DMS53 (cell line): ENCODE results near the gene CCDC63.

Experiments used
- DNase-seq: peaks from one replicate; lab custom pipeline; 2025; lab: John Stamatoyannopoulos, UW

Gene CCDC63

DNA sequence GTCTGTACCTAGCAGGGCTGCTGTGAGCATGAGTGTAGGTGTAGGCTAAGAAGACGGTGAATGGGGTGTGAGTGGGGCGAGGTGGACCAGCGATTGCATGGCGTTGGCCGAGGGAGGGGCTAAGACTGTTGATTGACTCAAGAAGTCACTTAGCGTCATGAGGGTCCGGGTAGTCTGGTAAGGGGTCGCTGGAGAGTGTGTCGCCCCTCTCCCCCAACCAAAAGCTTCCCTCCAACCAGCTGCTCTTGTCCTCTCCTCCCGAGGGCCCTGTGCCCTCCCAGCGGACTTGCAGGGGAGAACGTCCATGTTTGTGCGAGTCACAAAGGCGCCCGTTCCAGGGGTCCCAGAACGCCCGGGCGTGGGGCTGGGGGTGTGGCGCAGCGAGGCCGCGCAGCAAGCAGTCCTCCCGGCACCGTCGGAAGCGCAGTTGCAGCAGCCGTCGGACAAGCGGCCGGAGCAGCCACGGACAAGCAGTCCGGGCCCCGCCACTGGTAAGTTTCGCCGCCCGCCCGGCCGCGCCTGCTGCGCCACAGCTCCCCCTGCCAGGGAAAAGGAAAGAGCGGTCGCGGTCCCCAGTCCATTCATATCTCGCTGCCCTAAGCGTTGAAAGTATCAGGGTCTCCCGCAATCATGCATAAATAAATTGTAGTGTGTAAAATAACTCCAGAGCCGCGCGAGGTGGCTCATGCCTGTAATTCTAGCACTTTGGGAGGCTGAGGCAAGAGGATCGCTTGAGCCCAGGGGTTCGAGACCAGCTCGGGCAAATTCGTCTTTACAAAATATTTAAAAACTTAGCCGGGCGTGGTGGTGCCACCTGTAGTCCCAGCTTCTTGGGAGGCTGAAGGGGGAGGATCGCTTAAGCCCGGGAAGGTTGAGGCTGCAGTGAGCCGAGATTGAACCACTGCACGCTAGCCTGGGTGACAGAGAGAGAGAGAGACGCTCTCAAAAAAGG lies at the start of gene CCDC63:
Gene CCDC63, plus strand, starts transcription at position 373 of the 952 bp plus-strand sequence. CDS start 5,968 bp downstream, outside the sequence.
- peak; percentile 39 for DNase-seq

DNA sequence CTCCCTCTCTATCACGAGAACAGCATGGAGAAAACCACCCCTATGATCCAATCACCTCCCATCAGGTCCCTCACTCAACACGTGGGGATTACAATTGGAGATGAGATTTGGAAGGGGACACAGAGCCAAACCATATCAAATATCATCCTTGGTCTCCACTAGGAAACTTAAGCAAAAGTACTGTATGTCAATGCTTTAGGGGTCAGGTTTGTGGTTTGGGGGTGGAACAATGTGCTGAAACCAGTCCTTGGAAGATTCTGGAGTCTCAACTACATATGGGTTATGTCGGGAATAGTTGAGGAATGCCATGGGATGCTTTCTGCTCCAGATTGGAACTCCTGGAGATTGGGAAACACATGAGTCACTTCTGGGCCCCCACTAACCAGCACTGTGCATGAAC lies 48.3 kb upstream of the CCDC63 start:
- DNase-seq = no peak

DNA sequence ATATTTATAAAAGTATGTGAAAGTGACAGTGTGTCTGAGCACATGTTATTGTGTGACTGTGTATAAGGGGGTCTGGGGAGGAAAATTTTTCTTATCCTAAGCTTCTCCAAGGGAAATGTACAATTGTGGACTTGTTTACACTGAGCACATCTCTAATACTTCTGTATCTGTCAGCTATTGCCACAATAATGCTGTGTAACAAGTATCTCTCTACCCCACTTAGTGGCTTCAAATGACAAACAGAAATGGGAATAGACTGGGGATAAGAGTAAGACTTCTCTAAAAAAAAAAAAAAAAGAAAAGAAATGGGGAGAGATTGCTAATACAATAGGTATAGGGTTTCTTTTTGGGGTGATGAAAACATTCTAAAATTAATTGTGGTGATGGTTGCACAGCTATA lies 44.3 kb upstream of the CCDC63 start:
- no peak for DNase-seq

DNA sequence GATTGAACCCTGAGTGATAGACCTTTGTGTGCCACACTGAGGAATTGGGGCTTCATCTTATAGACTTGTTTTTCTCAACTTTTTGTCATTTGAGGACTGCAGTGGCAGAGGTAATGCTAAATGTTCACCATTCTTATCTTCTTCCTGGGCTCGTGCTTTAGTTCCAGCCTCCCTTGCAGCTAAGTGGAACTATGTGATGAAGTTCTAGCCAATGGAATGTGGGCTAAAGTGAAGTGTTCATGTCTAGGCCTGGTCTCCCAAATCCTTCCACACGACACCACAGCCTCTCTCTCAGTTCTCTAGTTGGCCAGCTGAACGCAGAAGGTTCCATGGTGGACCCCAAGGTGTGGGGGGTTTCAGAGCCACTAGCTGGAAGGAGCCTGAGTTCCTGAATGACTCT lies 42.4 kb upstream of the CCDC63 start:
- no peak for DNase-seq

DNA sequence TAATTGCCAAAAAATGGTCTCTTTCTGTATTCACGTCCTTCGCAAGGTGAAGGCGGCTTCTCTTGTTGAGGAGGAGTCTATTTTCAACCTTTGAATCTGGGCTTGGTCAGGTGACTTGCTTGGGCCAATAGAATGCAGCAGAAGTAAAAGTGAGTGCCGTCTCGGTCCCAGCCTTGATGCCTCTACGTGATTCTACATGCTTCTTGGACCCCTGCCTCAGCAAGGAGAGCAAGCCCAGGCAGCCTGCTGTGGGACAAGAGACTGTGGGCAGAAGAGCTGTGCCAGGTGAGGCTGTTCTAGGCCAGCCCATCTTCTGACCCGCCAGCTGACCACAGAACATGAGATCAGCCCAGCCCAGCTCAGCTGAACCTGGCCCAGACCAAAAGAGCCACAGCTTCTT lies 39.1 kb upstream of the CCDC63 start:
- no peak for DNase-seq

DNA sequence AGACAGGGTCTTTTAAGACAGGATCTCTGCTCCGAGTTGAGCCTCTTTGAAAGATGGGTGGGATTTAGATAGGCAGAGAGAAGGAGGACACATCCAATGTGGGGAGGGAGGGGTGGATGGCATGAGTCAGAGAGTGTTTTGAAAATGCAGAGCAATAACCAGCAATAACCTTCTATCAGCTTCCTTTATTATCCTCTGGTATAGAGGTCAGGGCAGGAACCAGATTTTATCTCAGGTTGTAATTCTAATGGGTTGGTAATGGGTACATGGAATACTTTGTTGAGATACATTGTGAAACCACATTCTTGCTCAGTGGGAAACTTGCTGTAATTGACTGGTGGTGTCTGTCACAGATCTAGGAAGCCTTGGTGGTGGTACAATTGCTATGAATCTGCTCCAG lies 37.6 kb upstream of the CCDC63 start:
- no peak for DNase-seq

DNA sequence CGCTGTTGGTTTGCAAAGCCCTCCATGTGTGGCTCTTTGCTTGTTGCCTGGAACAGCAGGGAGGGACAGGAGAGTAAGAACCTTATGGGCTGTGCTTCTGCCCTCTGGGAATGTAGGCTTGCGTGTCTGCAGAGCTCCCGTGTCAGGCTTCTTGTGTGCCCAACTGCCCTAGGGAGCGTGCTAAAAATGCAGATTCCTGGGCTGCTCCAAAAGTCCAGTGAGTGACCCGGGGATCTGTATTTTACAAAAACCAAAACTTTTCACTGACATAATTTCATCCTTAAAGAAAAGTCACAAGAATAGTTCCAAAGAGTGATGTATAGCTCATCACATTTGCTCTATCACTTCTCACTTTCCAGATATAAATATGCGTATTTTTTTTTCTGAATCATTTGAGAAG lies 34.8 kb upstream of the CCDC63 start:
- DNase-seq = no peak

DNA sequence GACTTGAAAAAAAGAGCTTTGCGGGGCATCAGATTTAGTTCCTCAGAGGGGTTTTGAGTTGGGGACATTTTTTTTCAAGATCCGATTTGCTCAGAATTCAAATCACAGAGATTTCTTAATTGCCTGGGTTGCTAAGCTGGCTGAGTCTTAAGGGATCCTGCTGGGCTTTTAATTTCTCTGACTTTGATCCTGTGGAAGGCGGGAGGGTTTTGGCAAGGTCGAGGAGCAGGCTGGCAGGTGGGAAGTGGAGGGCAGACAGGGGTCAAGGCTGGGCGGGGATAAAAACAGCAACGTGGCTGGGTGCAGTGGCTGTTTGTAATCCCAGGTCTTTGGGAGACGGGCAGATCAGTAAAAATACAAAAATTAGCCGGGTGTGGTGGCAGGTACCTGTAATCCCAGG lies 33.5 kb upstream of the CCDC63 start:
- DNase-seq = no peak

DNA sequence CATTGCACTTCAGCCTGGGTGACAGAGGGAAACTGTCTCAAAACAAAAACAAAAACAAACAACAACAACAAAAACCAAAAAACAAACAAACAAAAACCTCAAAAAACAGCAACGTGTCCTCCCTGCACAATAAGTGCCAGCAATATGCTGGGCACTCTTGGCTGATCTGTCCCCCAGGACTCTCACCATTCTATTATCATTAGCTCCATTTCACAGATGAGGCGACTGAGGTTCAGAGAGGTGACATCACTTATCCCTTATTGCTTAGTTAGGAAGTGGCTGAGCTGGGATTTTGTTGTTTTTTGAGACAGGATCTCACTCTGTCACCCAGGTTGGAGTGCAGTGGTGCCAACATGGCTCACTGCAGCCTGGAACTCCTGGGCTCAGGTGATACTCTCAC lies 33.0 kb upstream of the CCDC63 start:
- no peak for DNase-seq

DNA sequence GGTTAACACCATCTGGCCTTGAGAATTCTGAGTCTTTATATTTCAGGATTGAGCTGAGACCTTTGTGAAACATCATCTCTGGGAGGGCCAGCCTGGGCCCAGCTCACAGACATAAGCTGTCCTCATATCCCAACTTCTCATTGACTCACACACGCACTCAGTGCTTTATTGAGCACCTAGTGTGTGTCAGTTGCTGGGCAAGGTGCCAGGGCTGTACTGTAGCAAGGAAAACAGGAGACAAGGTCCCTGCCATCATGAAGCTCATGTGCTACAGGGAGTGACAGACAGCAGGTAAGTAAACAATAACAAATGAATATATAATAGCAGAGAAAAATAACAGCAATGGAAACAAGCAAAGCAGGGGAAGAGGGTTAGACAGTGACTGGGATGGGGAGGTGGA lies 30.5 kb upstream of the CCDC63 start:
- no peak for DNase-seq

DNA sequence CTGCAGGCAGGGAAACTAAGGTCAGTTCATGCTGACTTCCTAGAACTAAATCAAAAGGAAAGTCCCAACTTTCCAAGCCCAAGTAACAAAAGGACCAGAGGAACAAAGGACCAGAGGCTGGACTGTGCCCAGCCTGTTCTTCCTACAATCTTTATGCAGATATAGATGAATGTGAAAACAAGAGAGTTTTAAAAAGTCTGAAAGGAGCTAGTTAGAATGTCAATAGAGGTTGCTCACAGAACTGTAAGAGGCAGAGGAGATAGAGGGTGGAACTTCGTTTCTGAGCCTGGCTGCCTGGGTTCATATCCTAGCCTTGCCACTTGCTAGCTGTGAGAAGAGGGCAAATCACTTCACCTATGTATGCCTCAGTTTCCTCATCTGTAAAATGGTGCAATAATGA lies 30.0 kb upstream of the CCDC63 start:
- no peak for DNase-seq

DNA sequence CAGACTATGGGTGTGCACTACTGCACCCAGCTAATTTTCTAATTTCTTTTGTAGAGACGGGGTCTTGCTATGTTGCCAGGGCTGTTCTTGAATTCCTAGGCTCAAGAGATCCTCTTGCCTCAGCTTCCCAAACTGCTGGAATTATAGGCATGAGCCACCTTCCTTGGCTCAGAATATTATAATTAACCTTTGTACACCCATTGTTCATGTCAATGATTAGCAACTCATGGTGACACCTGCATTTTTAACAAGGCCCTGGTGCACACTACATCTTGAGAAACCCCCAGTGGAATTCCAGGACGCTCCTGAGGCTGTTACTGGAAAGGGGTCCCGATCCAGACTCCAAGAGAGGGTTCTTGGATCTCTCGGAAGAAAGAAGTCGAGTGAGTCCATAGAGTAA lies 28.3 kb upstream of the CCDC63 start:
- DNase-seq = no peak

DNA sequence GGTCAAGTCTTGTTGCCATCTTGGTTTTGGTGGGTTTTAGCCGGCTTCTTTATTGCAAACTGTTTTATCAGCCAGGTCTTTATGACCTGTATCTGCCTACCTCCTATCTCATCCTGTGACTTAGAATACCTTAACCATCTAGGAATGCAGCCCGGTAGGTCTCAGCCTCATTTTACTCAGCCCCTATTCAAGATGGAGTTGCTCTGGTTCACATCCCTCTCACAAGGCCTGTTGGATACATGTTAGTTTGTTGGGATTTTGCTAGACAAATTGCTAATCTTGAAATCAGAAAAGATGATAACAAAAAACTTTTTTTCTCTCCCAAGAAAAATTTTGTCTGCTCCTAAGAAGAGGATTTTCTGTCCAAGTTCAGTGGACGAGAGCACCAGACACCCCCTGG lies 27.6 kb upstream of the CCDC63 start:
- DNase-seq = no peak

DNA sequence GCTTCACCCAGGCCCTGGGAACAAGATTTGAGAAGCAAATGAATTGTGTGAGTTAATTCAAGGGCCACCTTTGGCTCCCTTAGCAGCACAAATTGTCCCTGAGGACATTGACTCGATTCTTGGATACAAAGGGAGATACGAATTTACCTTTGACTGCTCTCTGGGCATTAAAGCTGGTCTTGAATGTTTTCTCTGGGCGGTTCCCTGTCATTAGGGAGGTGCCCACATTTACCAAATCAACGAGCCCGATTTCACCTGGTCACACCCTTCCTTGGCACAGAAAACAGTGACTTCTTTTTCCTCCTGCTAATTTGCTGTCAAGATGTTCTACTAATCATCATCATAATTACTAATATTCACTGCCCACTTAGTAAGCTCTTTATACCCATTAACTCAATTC lies 27.1 kb upstream of the CCDC63 start:
- DNase-seq = no peak

DNA sequence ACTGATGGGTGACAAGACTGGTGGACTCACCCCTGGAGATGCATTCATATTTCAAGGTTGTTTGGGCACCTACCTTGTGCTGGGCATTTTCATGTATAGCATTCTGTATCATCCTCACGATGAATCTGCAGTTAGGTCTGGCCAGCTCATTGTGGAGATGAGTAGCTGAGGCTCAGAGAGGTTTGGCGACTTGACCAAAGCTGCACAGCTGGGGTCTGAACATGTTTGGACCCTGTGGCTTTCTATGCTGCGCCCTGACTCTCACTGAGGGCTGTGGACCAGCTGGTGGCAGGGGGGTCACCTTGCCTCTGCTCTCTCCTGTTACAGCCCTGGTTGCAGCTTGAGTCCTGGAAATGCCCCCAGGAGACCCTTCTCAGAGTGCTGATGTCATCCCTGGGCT lies 24.9 kb upstream of the CCDC63 start:
- DNase-seq = no peak

DNA sequence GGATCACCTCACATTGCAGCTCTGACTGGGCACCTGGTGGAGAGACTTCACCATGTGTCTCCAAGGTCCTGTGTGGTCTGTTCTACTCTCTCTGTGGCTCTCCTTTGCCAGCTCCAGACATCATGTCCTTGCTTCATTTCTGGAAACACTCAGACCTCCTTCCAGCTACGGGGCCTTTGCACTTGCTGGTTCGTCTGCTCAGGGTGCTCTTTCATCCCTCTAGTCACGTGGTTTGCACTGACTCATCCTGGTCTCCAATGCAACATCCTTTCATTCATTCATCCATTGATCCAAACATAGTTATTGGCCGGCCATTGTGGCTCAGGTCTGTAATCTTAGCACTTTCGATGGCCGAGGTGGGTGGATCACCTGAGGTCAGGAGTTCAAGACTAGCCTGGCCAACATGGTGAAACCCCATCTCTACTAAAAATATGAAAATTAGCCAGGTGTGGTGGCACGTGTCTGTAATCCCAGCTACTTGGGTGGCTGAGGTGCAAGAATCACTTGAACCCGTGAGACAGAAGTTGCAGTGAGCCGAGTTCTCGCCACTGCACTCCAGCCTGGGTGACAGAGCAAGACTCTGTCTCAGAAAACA lies 23.9 kb upstream of the CCDC63 start:
- no peak for DNase-seq

DNA sequence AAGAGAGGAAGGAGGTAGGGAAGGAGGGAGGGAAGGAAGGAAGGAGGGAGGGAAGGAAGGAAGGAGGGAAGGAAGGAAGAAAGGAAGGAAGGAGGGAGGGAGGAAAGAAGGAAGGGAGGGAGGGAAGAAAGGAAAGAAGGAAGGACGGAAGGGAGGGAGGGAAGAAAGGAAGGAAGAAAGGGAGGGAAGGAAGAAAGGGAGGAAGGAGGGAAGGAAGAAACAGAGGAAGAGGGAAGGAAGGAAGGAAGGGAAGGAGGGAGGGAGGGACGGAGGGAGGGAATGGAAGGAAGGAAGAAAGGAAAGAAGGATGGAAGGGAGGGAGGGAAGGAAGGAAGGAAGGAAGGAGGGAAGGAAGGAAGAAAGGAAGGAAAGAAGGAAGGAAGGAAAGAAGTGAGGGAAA lies 22.4 kb upstream of the CCDC63 start:
- DNase-seq = no peak

DNA sequence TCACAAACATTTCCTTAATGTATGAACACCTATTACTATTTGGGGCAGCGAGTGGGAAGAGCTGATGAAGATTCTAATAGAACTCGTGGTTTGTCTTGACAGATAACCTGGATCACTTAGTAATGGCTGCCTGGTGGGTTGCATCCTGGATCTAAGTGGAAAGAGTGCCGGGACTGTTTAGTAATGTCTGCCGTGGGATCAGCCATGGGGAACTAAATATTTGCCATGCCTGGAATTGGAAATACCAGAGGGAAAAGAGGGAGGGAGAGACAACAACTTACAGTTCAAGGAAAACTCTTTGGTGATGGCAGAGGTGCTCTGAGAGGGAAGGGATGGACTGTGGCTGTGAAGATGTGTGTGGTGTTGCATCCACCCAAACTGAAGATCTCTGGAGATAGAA lies 21.3 kb upstream of the CCDC63 start:
- DNase-seq = no peak

DNA sequence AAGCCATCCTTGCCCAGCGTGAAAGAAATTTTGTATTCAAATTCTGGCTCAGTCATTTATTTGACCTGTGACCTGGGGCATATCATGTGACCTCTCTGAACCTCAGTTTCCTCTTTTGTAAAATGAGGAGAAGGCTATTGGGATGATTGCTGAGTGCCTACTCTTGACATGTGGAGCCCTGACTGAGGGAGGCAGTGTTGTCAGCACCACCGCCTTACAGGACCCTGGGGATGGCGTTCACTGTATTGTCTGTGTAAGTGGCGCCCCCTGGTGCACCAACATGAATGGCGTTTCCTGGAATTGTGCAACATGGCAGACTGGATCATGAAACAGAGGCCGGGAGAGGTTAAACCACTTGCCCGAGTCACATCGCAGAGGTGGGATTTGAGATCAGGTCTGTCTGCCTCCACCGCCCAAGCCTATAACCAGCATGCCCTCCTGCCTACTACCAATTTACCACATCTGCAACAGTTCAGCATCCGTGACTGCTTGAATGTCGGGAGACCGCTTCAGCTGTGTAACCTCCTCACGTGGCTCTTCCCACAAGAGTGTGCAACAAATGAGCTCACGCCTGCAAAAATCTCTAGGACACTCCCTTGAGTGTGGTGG lies 20.1 kb upstream of the CCDC63 start:
- DNase-seq = peak; percentile 92

DNA sequence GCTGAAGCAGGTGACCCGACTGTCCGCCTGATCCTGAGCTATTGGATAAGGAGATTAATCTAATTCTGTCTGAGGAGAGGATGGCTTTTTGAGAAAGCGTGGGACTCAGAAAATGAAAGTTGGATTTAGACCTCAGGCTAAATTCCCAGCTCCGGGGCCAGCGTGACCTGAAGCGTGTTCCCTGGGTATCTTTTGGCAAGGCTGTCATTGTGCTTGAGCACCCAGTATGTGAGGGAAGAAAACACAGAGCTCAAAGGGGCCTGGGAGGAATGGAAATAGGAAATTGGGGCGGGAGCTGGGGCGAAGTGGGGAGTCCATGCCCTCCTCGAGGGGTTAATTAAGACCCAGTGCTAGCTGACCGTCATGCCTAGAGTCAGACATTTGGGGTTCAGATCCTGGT lies 17.5 kb upstream of the CCDC63 start:
- no peak for DNase-seq

DNA sequence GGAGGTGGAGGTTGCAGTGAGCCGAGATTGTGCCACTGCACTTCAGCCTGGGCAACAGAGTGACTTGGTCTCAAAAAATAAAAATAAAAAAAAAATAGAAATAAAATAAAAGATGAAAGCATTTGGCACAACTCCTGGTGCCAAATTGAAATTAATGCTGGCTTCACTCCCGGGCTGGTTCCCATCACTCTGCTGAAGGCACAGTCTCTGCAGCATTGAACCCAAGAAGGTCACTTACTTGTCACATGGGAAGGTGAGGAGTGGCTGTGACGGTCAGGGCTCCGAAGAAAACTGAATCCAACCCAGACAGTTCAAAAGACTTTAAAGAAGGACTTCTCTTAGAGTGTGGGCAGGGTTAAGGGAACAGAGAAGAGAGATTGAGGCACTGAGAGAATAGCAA lies 10.5 kb upstream of the CCDC63 start:
- no peak for DNase-seq

DNA sequence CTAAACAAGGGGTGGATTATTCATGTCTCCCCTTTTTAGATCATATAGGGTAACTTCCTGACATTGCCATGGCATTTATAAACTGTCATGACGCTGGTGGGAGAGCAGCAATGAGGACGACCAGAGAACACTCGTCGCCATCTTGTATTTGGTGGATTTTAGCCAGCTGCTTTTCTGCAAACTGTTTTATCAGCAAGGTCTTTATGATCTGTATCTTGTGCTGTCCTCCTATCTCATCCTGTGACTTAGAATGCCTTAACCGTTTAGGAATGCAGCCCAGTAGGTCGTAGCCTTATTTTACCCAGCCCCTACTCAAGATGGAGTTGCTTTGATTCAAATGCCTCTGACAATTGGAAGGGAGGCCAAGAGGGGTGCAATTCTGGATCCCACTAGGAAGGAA lies 5.8 kb upstream of the CCDC63 start:
- no peak for DNase-seq

DNA sequence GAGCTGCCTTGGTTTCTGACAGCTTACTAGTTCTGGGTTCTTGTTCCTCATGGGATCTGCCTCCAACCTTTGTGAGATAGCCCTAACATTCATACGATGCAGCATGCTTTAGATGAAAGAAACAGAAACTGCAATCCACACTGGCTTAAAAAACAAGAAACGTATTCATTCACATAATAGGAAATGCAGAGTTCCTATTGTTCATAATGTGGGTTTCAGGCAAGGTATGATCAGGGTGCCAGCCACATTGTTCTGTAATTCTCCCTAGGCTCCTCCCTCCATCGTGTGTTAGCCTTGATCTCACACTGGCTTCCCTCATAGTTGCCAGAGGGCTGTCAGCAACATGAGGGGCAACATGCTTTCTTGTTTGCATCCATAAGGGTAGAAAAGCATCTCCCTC lies 2.7 kb upstream of the CCDC63 start:
- DNase-seq = no peak
